Left ventricle myocardium inferior (tissue), 1 donor: ENCODE measurements around the gene ABCA7. TPM values are rescaled to one million over a fixed set of nuclear protein-coding genes. Genes with fewer than 3 reads are reported as not detected.

ENCODE experiments used
- DNase-seq: peaks from one replicate; pipeline ENCODE4 v3.0.0-alpha.2; 2020
- H3K27ac ChIP-seq: fragments of 200-600 bp; replicated peaks from 2 replicates; pipeline ENCODE4 v1.8.0; 2021
- H3K27me3 ChIP-seq: fragments of 200-600 bp; 2 replicates; pipeline ENCODE4 v1.8.0; 2021; ENCODE audit warnings: low read depth
- H3K36me3 ChIP-seq: fragments of 200-600 bp; 2 replicates; pipeline ENCODE4 v1.8.0; 2021
- H3K4me1 ChIP-seq: fragments of 200-600 bp; 2 replicates; pipeline ENCODE4 v1.8.0; 2021
- H3K4me3 ChIP-seq: fragments of 200-600 bp; 2 replicates; pipeline ENCODE4 v1.8.0; 2021; ENCODE audit warnings: mild to moderate bottlenecking, moderate library complexity
- H3K9me3 ChIP-seq: fragments of 200-600 bp; replicated peaks from 2 replicates; pipeline ENCODE4 v1.8.0; 2021
- intact Hi-C: fragments of 100-400 bp; cut with micrococcal nuclease; formaldehyde crosslinking; loops from one replicate; pipeline ENCODE4 v1.11.0; 2022
- total RNA-seq: library from RNA; stranded (reverse); fragmentation: NEBNext Ultra II Directional; extraction: Animal tissue kit (Norgen Biotek cat#: 25700); gene quantifications from one replicate; pipeline ENCODE4 v1.2.1, GENCODE V29; 2021
- TF ChIP-seq, protein P1 (sequence below): fragments of 200-600 bp; IDR thresholded peaks from 2 replicates; pipeline ENCODE4 v1.8.0; 2021; ENCODE audit warnings: antibody characterized with exemption, mild to moderate bottlenecking, borderline replicate concordance
- donor health status: DM: no; HTN: yes; CAD: no; lungs with severe emphysema.

The ABCA7 gene
- total RNA-seq, 1 donor from 2014 or later: 9.3 TPM

DNA sequence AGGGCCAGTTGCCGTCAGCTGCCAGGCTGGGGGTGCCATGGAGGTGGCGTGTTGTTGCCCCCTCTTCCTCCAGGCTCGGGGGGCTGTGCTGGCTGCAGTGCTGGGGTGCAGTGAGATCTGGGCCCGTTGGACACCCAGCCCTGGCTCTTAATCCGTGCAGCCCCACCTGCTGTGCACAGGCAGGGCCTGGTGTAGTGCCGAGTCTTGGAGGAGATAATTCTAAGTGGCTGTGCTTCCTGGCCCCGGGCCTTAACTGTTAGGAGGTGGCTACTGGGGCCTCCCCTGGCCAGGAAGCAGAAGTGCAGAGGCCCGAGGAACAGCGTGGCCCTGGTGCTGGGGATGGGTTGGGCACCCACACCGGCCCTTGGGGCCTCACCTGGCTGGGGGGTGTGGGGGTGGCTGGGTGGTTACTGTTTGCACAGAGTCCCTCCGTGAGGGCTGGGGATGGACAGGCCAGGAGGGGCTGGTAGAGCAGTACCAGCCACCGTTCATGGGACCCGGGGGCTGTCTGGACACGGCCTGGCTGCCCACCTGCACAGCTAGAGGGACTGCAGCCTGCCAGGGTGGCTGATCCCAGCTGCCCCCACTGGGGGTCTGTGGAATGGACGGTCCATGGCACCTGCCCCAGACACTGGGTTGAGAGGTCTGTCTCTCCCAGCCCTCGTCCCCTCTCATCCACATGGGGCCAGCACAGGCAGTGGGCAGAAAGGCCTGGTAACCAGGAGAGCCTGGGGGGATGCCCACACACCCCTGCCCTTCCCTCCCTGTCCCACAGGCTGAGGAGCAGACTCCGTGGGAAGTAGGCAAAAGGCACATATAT is 67.1 kb downstream of the ABCA7 start:
- Histone ChIP-seq H3K4me3 (no peak overlapping the region), H3K27ac (no peak overlapping the region), H3K9me3 (no peaks in the 10 kb centered on the region), H3K36me3 (peaks cover 55% of the 10 kb centered on the region), H3K27me3 (no peaks in the 10 kb centered on the region), H3K4me1 (peaks cover 58% of the 10 kb centered on the region)
- TF ChIP-seq, protein P1, sequence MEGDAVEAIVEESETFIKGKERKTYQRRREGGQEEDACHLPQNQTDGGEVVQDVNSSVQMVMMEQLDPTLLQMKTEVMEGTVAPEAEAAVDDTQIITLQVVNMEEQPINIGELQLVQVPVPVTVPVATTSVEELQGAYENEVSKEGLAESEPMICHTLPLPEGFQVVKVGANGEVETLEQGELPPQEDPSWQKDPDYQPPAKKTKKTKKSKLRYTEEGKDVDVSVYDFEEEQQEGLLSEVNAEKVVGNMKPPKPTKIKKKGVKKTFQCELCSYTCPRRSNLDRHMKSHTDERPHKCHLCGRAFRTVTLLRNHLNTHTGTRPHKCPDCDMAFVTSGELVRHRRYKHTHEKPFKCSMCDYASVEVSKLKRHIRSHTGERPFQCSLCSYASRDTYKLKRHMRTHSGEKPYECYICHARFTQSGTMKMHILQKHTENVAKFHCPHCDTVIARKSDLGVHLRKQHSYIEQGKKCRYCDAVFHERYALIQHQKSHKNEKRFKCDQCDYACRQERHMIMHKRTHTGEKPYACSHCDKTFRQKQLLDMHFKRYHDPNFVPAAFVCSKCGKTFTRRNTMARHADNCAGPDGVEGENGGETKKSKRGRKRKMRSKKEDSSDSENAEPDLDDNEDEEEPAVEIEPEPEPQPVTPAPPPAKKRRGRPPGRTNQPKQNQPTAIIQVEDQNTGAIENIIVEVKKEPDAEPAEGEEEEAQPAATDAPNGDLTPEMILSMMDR: no peak
- no peak for DNase-seq
- intact Hi-C loops: no loop called here

DNA sequence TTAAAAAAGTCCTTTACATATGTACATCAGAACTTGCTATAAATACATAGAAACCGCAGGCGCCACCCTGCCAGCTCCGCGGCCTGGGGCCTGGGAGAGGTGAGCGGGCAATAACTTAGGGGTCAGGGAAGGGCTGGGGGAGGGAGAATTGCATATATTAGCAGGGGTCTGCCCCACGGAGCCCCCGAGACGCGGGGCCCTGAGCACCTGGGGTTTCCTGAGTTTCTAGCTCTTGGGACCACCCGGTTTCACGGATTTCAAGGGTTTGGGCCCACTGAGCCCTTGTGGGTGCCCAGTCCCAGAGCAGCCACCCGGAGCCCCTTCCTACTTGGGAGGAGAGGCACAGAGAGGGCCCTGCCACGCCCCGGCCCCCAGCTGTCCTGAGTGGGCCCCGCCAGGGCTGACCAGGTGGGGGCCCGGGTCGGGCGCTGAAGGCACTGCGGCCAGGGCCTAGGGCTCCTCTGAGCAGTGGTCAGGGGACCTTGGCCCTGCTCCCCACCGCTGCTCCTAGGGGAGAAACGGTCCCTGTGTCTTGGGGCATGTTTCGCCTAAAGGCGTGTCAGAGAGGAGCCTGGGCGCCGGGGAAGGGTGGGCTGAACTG is 67.9 kb downstream of the ABCA7 start:
- TF ChIP-seq, protein P1: no peak
- Histone ChIP-seq H3K27ac (no peak overlapping the region), H3K4me3 (no peak overlapping the region), H3K36me3 (peaks cover 62% of the 10 kb centered on the region), H3K9me3 (no peaks in the 10 kb centered on the region), H3K4me1 (peaks cover 58% of the 10 kb centered on the region), H3K27me3 (no peaks in the 10 kb centered on the region)
- DNase-seq: no peak
- intact Hi-C loops: no loop called here

DNA sequence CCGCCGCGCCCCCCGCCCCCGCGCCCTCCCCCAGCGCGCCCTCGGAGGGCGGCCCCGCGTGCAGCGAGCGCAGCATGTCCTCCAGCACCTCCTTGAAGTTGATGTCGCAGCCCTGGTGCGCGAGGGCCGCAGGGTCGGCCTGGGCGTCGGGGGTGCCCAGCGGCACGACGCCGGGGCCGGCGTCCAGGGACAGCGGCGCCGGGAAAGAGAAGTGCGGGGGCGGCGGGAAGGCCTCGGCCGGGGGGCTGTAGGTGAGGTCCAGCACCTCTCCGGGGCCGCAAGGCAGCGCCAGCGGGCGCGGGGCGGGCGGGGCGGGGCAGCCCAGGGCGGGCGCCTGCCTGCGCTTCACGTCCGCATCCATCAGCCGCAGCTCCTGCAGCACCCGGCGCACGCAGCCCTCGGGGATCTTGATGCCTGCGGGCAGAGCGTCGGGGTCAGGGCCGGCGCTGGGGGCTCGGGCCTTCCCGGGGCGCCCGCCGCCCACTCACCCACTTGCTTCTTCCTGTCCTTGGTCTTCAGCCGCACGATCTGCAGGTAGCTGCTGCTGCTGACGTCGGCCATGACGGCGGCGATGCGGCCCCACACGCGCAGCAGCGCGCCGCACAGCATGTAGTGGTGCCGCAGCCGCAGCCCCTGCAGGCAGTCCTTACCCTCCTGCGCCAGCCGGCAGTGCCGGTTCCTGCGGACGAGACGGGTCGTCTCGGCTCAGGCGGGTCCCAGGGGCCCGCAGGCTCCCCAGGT is 68.6 kb downstream of the ABCA7 start:
- Histone ChIP-seq H3K27ac (no peak overlapping the region), H3K4me1 (peaks cover 58% of the 10 kb centered on the region), H3K27me3 (no peaks in the 10 kb centered on the region), H3K9me3 (no peaks in the 10 kb centered on the region), H3K36me3 (peaks cover 64% of the 10 kb centered on the region), H3K4me3 (no peak overlapping the region)
- no peak for DNase-seq
- intact Hi-C loops: no loop called here
- TF ChIP-seq, protein P1: no peak

DNA sequence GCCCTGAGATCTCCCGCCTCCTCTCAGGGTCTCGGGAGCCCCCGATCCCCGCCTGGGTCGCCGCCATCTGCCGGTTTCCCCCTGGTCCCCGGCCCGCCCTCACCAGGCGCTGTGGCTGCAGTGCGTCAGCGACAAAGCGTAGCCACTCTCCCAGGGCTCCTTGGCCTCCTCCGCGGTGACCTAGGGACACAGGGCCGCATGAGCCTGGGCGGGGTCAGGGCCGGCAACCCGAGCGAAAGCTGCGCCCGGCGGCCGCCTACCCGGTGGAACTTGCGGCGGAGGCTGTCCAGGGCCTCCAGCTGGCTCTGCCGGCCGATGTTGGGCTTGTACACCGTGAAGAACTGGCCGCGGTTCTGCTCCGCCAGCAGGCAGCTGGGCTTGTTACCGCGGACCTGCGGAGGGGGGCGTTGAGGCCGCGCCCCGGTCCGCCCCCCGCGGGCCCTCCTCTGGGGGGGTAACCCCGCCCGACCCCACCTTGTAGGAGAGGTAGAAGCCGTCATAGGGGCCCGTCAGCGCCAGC is 69.2 kb downstream of the ABCA7 start:
- H3K9me3 ChIP-seq: no peaks in the 10 kb centered on the region
- TF ChIP-seq, protein P1: no peak
- intact Hi-C loops: no loop called here
- H3K27ac ChIP-seq: no peak overlapping the region
- no peaks in the 10 kb centered on the region for H3K27me3 ChIP-seq
- H3K4me1 ChIP-seq: peaks cover 62% of the 10 kb centered on the region
- H3K4me3 ChIP-seq: no peak overlapping the region
- peaks cover 67% of the 10 kb centered on the region for H3K36me3 ChIP-seq
- no peak for DNase-seq
